NOMO-1 (cell line): ENCODE data around the gene GRWD1.
A peak's percentile ranks its signal among the peaks of the same experiment; 100 is the strongest.

Source experiments
- DNase-seq, 2 experiments: peaks; one replicate each; lab custom pipeline; 2025; ENCODE audit not compliant: unreplicated experiment in 2 of 2; lab: John Stamatoyannopoulos, UW

The GRWD1 gene

GRCh38 chr19:48421548-48421947 is 24.2 kb upstream of the GRWD1 start:
- DNase-seq, result no peak

GRCh38 chr19:48424694-48425219 is 21.0 kb upstream of the GRWD1 start:
- DNase-seq, result peak; percentile 11 to 22

- DNase-seq, result no peak
Measured at GRCh38 chr19:48428670-48429069, 17.1 kb upstream of the GRWD1 start.

- DNase-seq, result no peak
Measured at GRCh38 chr19:48433337-48433736, 12.4 kb upstream of the GRWD1 start.

GRCh38 chr19:48436586-48436985 is 9.2 kb upstream of the GRWD1 start:
- DNase-seq, result no peak

- DNase-seq, result no peak
Measured at GRCh38 chr19:48441360-48442050, 4.3 kb upstream of the GRWD1 start.

- no peak for DNase-seq
Measured at GRCh38 chr19:48442116-48443035, 3.4 kb upstream of the GRWD1 start.

GRCh38 chr19:48443256-48443655 is 2.5 kb upstream of the GRWD1 start:
- no peak for DNase-seq

- DNase-seq, result no peak
Measured at GRCh38 chr19:48443731-48444128, 2.1 kb upstream of the GRWD1 start.

- no peak for DNase-seq
Measured at GRCh38 chr19:48444129-48444935, 1.5 kb upstream of the GRWD1 start.

- DNase-seq, result no peak
Measured at GRCh38 chr19:48444936-48445200, 915 bp upstream of the GRWD1 start.

GRCh38 chr19:48445256-48445605 is 552 bp upstream of the GRWD1 start:
- DNase-seq, result peak; percentile 59 to 78

GRCh38 chr19:48446579-48446978 is 796 bp downstream of the GRWD1 start:
- DNase-seq, result no peak

- no peak for DNase-seq
Measured at GRCh38 chr19:48448563-48448962, 2.8 kb downstream of the GRWD1 start.

- DNase-seq, result no peak
Measured at GRCh38 chr19:48450441-48450840, 4.7 kb downstream of the GRWD1 start.

- no peak for DNase-seq
Measured at GRCh38 chr19:48450863-48451262, 5.1 kb downstream of the GRWD1 start.

- no peak for DNase-seq
Measured at GRCh38 chr19:48451624-48452023, 5.8 kb downstream of the GRWD1 start.

- DNase-seq, result no peak
Measured at GRCh38 chr19:48452289-48453190, 6.8 kb downstream of the GRWD1 start.

GRCh38 chr19:48454150-48454730 is 8.5 kb downstream of the GRWD1 start:
- DNase-seq, result no peak
